A673 (cell line): ENCODE results near the gene LPP. TPM values are rescaled to one million over a fixed set of nuclear protein-coding genes. Genes with fewer than 3 reads are reported as not detected.

ENCODE experiments used
- BruUV-seq: library from RNA; stranded (reverse); fragments of 400-500 nt; replicated peaks from 2 replicates; lab custom pipeline; 2021; lab: Mats Ljungman, UMichigan
- CTCF ChIA-PET: fragments of 300-600 bp; sonication (Branson Sonifier 250); formaldehyde crosslinking; loops from one replicate; lab custom pipeline; 2022; ENCODE audit warnings: antibody characterized with exemption; lab: Charles Lee
- POLR2A ChIA-PET: fragments of 300-600 bp; sonication (Branson Sonifier 250); formaldehyde crosslinking; loops from one replicate; lab custom pipeline; 2022; ENCODE audit warnings: antibody characterized with exemption; ENCODE audit not compliant: low non-redundant PET; lab: Charles Lee
- DNase-seq: peaks from one replicate; pipeline ENCODE4 v3.0.0-alpha.2; 2015; ENCODE audit warnings: low spot score
- H3K27ac ChIP-seq: fragments of 200-600 bp; sonication (generic); 2 replicates; pipeline ENCODE4 v1.5.1; 2016; ENCODE audit warnings: mixed run types, low read depth, mild to moderate bottlenecking, mixed read lengths, antibody characterized with exemption, low read length; ENCODE audit not compliant: poor library complexity, severe bottlenecking
- H3K27me3 ChIP-seq: fragments of 200-600 bp; sonication (generic); replicated peaks from 2 replicates; pipeline ENCODE4 v1.6.1; 2017; ENCODE audit warnings: mixed run types, low read depth, mild to moderate bottlenecking, mixed read lengths, antibody characterized with exemption, low read length; ENCODE audit not compliant: insufficient read depth, poor library complexity
- H3K36me3 ChIP-seq: fragments of 200-600 bp; sonication (generic); 2 replicates; pipeline ENCODE4 v1.6.1; 2016; ENCODE audit warnings: mixed run types, mild to moderate bottlenecking, mixed read lengths, antibody characterized with exemption, low read length; ENCODE audit not compliant: insufficient read depth, poor library complexity, severe bottlenecking
- H3K4me1 ChIP-seq: fragments of 200-600 bp; sonication (generic); 2 replicates; pipeline ENCODE4 v1.6.1; 2017; ENCODE audit warnings: mixed run types, mild to moderate bottlenecking, mixed read lengths, antibody characterized with exemption, low read length; ENCODE audit not compliant: insufficient read depth, poor library complexity, severe bottlenecking
- H3K4me3 ChIP-seq: fragments of 200-600 bp; sonication (generic); 2 replicates; pipeline ENCODE4 v1.5.1; 2016; ENCODE audit warnings: low read depth, mixed run types, mild to moderate bottlenecking, mixed read lengths, low read length; ENCODE audit not compliant: poor library complexity, severe bottlenecking
- H3K9me3 ChIP-seq: fragments of 200-600 bp; sonication (generic); 2 replicates; pipeline ENCODE4 v1.6.1; 2016; ENCODE audit warnings: mixed run types, low read depth, mild to moderate bottlenecking, mixed read lengths, antibody characterized with exemption, low read length; ENCODE audit not compliant: poor library complexity, severe bottlenecking
- CTCF ChIP-seq: fragments of 300-800, 200-600 bp; sonication (generic); conservative IDR thresholded peaks from 2 replicates; pipeline ENCODE4 v1.5.1; 2017; ENCODE audit warnings: low read depth, mild to moderate bottlenecking, antibody characterized with exemption, low read length, moderate library complexity, mixed read lengths
- EZH2 ChIP-seq: fragments of 200-600 bp; sonication (generic); IDR thresholded peaks from 2 replicates; pipeline ENCODE4 v1.6.1; 2017; ENCODE audit warnings: borderline replicate concordance, low read depth, mild to moderate bottlenecking, mixed read lengths, antibody characterized with exemption, low read length; ENCODE audit not compliant: poor library complexity, severe bottlenecking
- intact Hi-C: fragments of 100-400 bp; cut with micrococcal nuclease; formaldehyde crosslinking; loops from one replicate; pipeline ENCODE4 v1.10.0; 2022; ENCODE audit not compliant: unreplicated experiment
- total RNA-seq: library from RNA; stranded (reverse); gene quantifications from 2 replicates; pipeline ENCODE4 v1.2.3, GENCODE V29; 2021

Gene LPP
- total RNA-seq, 1 experiment from 2014 or later = 39.7 TPM

- no peak for DNase-seq
- H3K27me3 ChIP-seq = no peaks in the 10 kb centered on the region
- ChIA-PET POLR2A (no interaction called here), CTCF (no interaction called here)
- intact Hi-C loops = no loop called here
- H3K9me3 ChIP-seq = no peaks in the 10 kb centered on the region
- TF ChIP-seq EZH2 (no peak), CTCF (no peak)
- no peaks in the 10 kb centered on the region for H3K36me3 ChIP-seq
- no TSS peak for BruUV-seq
- H3K4me3 ChIP-seq = no peak overlapping the region
- no peak overlapping the region for H3K27ac ChIP-seq
- H3K4me1 ChIP-seq = peaks cover 4% of the 10 kb centered on the region
These were observed 413.7 kb downstream of the LPP start for GRCh38 chr3:188567478-188568195.

GRCh38 chr3:188568736-188569135 is 414.8 kb downstream of the LPP start:
- ChIA-PET POLR2A (interaction anchor here (0.7 kb wide), 1 partner anchor 193 kb away, joined by 3 read pairs; no protein-coding TSS in a partner anchor), CTCF (no interaction called here)
- Histone ChIP-seq H3K9me3 (no peaks in the 10 kb centered on the region), H3K27ac (no peak overlapping the region), H3K36me3 (no peaks in the 10 kb centered on the region), H3K4me3 (no peak overlapping the region), H3K4me1 (peaks cover 4% of the 10 kb centered on the region), H3K27me3 (no peaks in the 10 kb centered on the region)
- no TSS peak for BruUV-seq
- DNase-seq = no peak
- intact Hi-C loops = no loop called here
- TF ChIP-seq CTCF (no peak), EZH2 (no peak)

- H3K27me3 ChIP-seq = no peaks in the 10 kb centered on the region
- TF ChIP-seq EZH2 (no peak), CTCF (no peak)
- H3K36me3 ChIP-seq = no peaks in the 10 kb centered on the region
- H3K4me1 ChIP-seq = peaks cover 4% of the 10 kb centered on the region
- BruUV-seq = no TSS peak
- ChIA-PET CTCF (no interaction called here), POLR2A (no interaction called here)
- no peak overlapping the region for H3K4me3 ChIP-seq
- DNase-seq = no peak
- intact Hi-C loops = no loop called here
- no peak overlapping the region for H3K27ac ChIP-seq
- H3K9me3 ChIP-seq = no peaks in the 10 kb centered on the region
These were observed 417.7 kb downstream of the LPP start for GRCh38 chr3:188571531-188572095.
